Measurements from ENCODE around the gene ADRA2B.

The ADRA2B gene

GRCh38 chr2:96137321-96138178 is 21.2 kb upstream of the ADRA2B start:
- DNase-seq (ENCODE audit: low read depth, low spot score), result no peak

GRCh38 chr2:96136129-96136720 is 19.9 kb upstream of the ADRA2B start:
- no peak for DNase-seq (ENCODE audit: low read depth, low spot score)

GRCh38 chr2:96135621-96136020 is 19.2 kb upstream of the ADRA2B start:
- no peak for DNase-seq (ENCODE audit: low read depth, low spot score)

- no peak for DNase-seq (ENCODE audit: low read depth, low spot score)
Observed at GRCh38 chr2:96135171-96135570, 18.8 kb upstream of the ADRA2B start.

- DNase-seq (ENCODE audit: low read depth, low spot score), result no peak
Observed at GRCh38 chr2:96134421-96134820, 18.1 kb upstream of the ADRA2B start.

GRCh38 chr2:96131813-96132745 is 15.7 kb upstream of the ADRA2B start:
- no peak for DNase-seq (ENCODE audit: low read depth, low spot score)

GRCh38 chr2:96131152-96131812 is 14.9 kb upstream of the ADRA2B start:
- no peak for DNase-seq (ENCODE audit: low read depth, low spot score)

- no peak for DNase-seq (ENCODE audit: low read depth, low spot score)
Observed at GRCh38 chr2:96130483-96130882, 14.1 kb upstream of the ADRA2B start.

GRCh38 chr2:96129528-96130120 is 13.3 kb upstream of the ADRA2B start:
- no peak for DNase-seq (ENCODE audit: low read depth, low spot score)

- no peak for DNase-seq (ENCODE audit: low read depth, low spot score)
Observed at GRCh38 chr2:96128456-96128855, 12.1 kb upstream of the ADRA2B start.

- no peak for DNase-seq (ENCODE audit: low read depth, low spot score)
Observed at GRCh38 chr2:96124406-96125265, 8.3 kb upstream of the ADRA2B start.

GRCh38 chr2:96123936-96124335 is 7.6 kb upstream of the ADRA2B start:
- no peak for DNase-seq (ENCODE audit: low read depth, low spot score)

GRCh38 chr2:96123290-96123689 is 6.9 kb upstream of the ADRA2B start:
- no peak for DNase-seq (ENCODE audit: low read depth, low spot score)

GRCh38 chr2:96122391-96122790 is 6.0 kb upstream of the ADRA2B start:
- DNase-seq (ENCODE audit: low read depth, low spot score), result no peak

- DNase-seq (ENCODE audit: low read depth, low spot score), result no peak
Observed at GRCh38 chr2:96121414-96121813, 5.0 kb upstream of the ADRA2B start.

- DNase-seq (ENCODE audit: low read depth, low spot score), result no peak
Observed at GRCh38 chr2:96120991-96121390, 4.6 kb upstream of the ADRA2B start.

- DNase-seq (ENCODE audit: low read depth, low spot score), result no peak
Observed at GRCh38 chr2:96120091-96120720, 3.8 kb upstream of the ADRA2B start.

GRCh38 chr2:96119389-96119751 is 3.0 kb upstream of the ADRA2B start:
- DNase-seq (ENCODE audit: low read depth, low spot score), result no peak

GRCh38 chr2:96118698-96119388 is 2.5 kb upstream of the ADRA2B start:
- DNase-seq (ENCODE audit: low read depth, low spot score), result no peak

All from smooth muscle cell of the brain vasculature (primary cell).